Astrocyte of the cerebellum (primary cell): ENCODE measurements around the gene H6PD.

Experiments used
- DNase-seq: peaks from one replicate; pipeline ENCODE4 v3.0.0-alpha.2; 2011; ENCODE audit warnings: low read depth
- H3K4me3 ChIP-seq: 2 replicates; pipeline ENCODE4 v1.5.1; 2011; ENCODE audit warnings: mild to moderate bottlenecking, low read depth, low read length, moderate library complexity
- CTCF ChIP-seq: IDR thresholded peaks from 2 replicates; pipeline ENCODE4 v1.5.1; 2012; ENCODE audit warnings: low read length, low read depth, moderate library complexity, mild to moderate bottlenecking; ENCODE audit errors: missing control alignments
- in situ Hi-C: cut with HindIII; loops from 2 replicates; pipeline ENCODE4 v1.10.0; 2017; ENCODE audit warnings: low sequenced_read_pairs

The H6PD gene

DNA sequence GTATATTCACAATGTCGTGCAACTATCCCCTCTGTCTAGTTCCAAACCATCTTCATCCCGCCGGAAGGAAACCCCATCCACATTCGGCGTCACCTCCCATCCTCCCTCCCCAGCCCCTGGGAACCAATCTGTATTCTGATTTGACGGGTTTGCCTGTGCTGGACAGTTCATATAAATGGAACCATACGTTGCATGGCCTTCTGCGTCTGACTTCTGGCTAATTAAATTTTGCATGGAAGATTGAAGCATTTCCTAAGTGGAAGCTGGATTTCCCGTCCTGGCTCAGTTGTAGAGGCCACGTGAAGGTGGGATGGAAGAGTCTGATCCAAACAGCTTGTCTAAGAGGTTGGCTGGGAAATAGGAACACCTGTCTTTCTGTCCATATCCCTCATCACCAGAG, 72.7 kb downstream of the H6PD start:
- DNase-seq = no peak
- in situ Hi-C loops = no loop called here
- H3K4me3 ChIP-seq = no peak overlapping the region
- TF ChIP-seq CTCF = no peak

DNA sequence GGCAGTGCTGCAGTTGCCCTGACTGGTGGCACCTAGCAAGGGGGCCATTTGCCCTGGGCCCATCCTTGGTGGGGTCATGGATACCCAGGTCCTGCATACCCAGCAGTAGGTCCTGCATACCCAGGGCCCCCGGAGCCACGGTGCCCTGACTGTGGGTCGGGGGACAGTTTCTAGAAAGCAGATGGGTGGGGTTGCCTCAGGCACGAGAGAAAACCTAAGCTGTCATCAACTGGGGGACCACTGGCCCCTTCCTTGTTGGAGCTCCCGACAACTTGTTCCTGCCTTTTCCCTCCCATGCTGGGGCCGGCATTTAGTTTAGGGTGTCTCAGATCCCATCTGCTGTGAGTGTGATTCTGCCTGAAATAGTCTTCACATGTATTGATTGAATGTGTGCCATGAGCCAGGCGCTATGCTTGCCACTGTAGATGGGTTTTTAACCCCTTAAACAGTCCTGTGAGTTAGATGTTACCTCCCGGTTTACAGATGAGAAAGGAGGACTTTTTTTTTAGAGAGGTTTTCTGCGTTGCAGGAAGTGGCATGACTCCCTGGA, 73.7 kb downstream of the H6PD start:
- in situ Hi-C loops = no loop called here
- no peak for TF ChIP-seq CTCF
- no peak overlapping the region for H3K4me3 ChIP-seq
- DNase-seq = no peak

DNA sequence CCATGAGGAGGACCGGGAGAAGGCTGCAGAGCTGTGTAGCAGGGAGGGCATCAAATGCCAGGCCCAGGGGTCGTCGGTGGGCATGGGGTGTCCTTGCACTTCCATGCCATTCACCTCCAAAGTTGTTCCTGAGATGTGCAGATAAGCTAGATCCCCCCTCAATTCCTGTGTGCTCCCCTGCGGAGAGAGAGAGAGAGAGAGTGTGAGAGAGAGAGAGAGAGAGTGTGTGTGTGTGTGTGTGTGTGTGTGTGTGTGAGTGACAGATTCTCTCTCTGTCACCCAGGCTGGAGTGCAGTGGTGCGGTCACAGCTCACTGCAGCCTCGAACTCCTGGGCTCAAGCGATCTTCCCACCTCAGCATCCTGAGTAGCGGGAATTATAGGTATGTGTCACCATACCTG, 74.5 kb downstream of the H6PD start:
- TF ChIP-seq CTCF = no peak
- DNase-seq = no peak
- in situ Hi-C loops = no loop called here
- no peak overlapping the region for H3K4me3 ChIP-seq

GRCh38 chr1:9309991-9310390, 75.4 kb downstream of the H6PD start:
- DNase-seq = no peak
- TF ChIP-seq CTCF = no peak
- H3K4me3 ChIP-seq = no peak overlapping the region
- in situ Hi-C loops = no loop called here

- no peak overlapping the region for H3K4me3 ChIP-seq
- in situ Hi-C loops = no loop called here
- TF ChIP-seq CTCF = no peak
- DNase-seq = no peak
These were observed 76.5 kb downstream of the H6PD start for GRCh38 chr1:9311029-9311428.

DNA sequence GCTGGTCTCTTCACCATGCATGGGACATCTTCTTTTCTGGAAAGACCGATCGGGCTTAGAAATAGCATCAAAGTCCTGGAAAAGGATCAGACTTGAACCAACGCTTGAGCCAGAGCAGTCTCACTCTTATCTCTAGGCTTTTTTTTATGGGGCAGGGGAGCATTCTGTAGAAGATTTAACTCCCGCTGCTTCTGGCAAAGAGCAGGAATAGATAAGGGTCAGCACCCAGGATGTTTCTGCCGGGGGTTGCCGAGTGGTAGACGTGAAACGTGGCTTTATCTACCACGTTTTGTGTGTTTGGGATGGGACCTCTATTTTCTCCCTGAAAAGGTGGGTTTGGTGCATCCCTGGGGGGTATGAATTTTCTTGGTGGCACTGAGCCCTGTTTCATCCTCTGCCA, 76.9 kb downstream of the H6PD start:
- H3K4me3 ChIP-seq = no peak overlapping the region
- no peak for TF ChIP-seq CTCF
- in situ Hi-C loops = no loop called here
- no peak for DNase-seq
